Parathyroid adenoma (tissue), 2 donors: ENCODE results near the gene XYLT2.

ENCODE experiments used
- H2AFZ ChIP-seq: fragments of 300-600 bp; sonication (generic); one replicate; pipeline ENCODE4 v1.7.0; 2017; ENCODE audit warnings: antibody characterized with exemption, mild to moderate bottlenecking
- H3K27ac ChIP-seq: fragments of 300-600 bp; sonication (generic); one replicate; pipeline ENCODE4 v1.7.0; 2017
- H3K27me3 ChIP-seq: fragments of 300-600 bp; sonication (generic); one replicate; pipeline ENCODE4 v1.7.0; 2017; ENCODE audit warnings: low read length; ENCODE audit not compliant: control insufficient read depth, insufficient read depth
- H3K36me3 ChIP-seq: fragments of 300-600 bp; sonication (generic); one replicate; pipeline ENCODE4 v1.7.0; 2017; ENCODE audit warnings: low read length; ENCODE audit not compliant: control insufficient read depth, insufficient read depth
- H3K4me1 ChIP-seq: fragments of 300-600 bp; sonication (generic); one replicate; pipeline ENCODE4 v1.7.0; 2017; ENCODE audit warnings: control low read depth
- H3K4me2 ChIP-seq: fragments of 300-600 bp; sonication (generic); one replicate; pipeline ENCODE4 v1.7.0; 2017; ENCODE audit warnings: low read length
- H3K4me3 ChIP-seq: fragments of 300-600 bp; sonication (generic); one replicate; pipeline ENCODE4 v1.7.0; 2017; ENCODE audit warnings: low read depth, low read length
- H3K79me2 ChIP-seq: fragments of 300-600 bp; sonication (generic); one replicate; pipeline ENCODE4 v1.7.0; 2017; ENCODE audit warnings: control low read depth
- H3K9ac ChIP-seq: fragments of 300-600 bp; sonication (generic); one replicate; pipeline ENCODE4 v1.7.0; 2017; ENCODE audit warnings: mild to moderate bottlenecking
- H3K9me3 ChIP-seq: fragments of 300-600 bp; sonication (generic); one replicate; pipeline ENCODE4 v1.7.0; 2017; ENCODE audit warnings: low read length; ENCODE audit not compliant: control insufficient read depth
- CTCF ChIP-seq: fragments of 300-600 bp; sonication (generic); IDR thresholded peaks from one replicate; pipeline ENCODE4 v1.7.0; 2017; ENCODE audit warnings: antibody characterized with exemption, mild to moderate bottlenecking
- donor health status: primary hyperparathyroidism.

Gene XYLT2

GRCh38 chr17:50407921-50408320 is 62.0 kb downstream of the XYLT2 start:
- Histone ChIP-seq H3K4me1 (no peaks in the 10 kb centered on the region), H3K9ac (no peak overlapping the region), H3K36me3 (no peaks in the 10 kb centered on the region), H3K4me3 (no peak overlapping the region), H3K27ac (no peak overlapping the region), H3K9me3 (no peaks in the 10 kb centered on the region), H3K4me2 (no peak overlapping the region), H3K79me2 (no peaks in the 10 kb centered on the region), H3K27me3 (no peaks in the 10 kb centered on the region), H2AFZ (no peak overlapping the region)
- no peak for TF ChIP-seq CTCF
